Measurements from ENCODE around the gene DPP10. TPM values are rescaled to one million over a fixed set of nuclear protein-coding genes. Genes with fewer than 3 reads are reported as not detected.

The DPP10 gene
- total RNA-seq, 2 donors from 2014 or later: not detected

- Histone ChIP-seq H3K9me3 (no peaks in the 10 kb centered on the region), H3K27me3 (replicated peaks; ENCODE audit: insufficient read depth) (no peaks in the 10 kb centered on the region), H3K4me3 (no peak overlapping the region), H3K27ac (no peak overlapping the region), H3K4me1 (ENCODE audit: control insufficient read depth in 1 of 2, low read depth in 2 of 2) (no peaks in the 10 kb centered on the region), H3K36me3 (no peaks in the 10 kb centered on the region)
- DNase-seq (ENCODE audit: low spot score) (no peak), ATAC-seq (ENCODE audit: insufficient number of reproducible peaks, low FRiP score, low read depth) (no peak)
- TF ChIP-seq CTCF (IDR thresholded peaks at IDR 0.05): no peak
Observed at GRCh38 chr2:115169814-115170213, 727.4 kb downstream of the DPP10 start.

GRCh38 chr2:115171751-115172150 lies 729.3 kb downstream of the DPP10 start:
- no peak for TF ChIP-seq CTCF (IDR thresholded peaks at IDR 0.05)
- Histone ChIP-seq H3K27ac (no peak overlapping the region), H3K4me3 (no peak overlapping the region), H3K36me3 (no peaks in the 10 kb centered on the region), H3K27me3 (replicated peaks; ENCODE audit: insufficient read depth) (no peaks in the 10 kb centered on the region), H3K9me3 (no peaks in the 10 kb centered on the region), H3K4me1 (ENCODE audit: control insufficient read depth in 1 of 2, low read depth in 2 of 2) (no peaks in the 10 kb centered on the region)
- DNase-seq (ENCODE audit: low spot score): no peak
- no peak for ATAC-seq (ENCODE audit: insufficient number of reproducible peaks, low FRiP score, low read depth)

- DNase-seq (ENCODE audit: low spot score) (no peak), ATAC-seq (ENCODE audit: insufficient number of reproducible peaks, low FRiP score, low read depth) (no peak)
- TF ChIP-seq CTCF (IDR thresholded peaks at IDR 0.05): no peak
Observed at GRCh38 chr2:115174651-115175050, 732.2 kb downstream of the DPP10 start.

GRCh38 chr2:115183144-115183543 lies 740.7 kb downstream of the DPP10 start:
- H3K27me3 ChIP-seq (replicated peaks; ENCODE audit: insufficient read depth): no peaks in the 10 kb centered on the region
- H3K4me1 ChIP-seq (ENCODE audit: control insufficient read depth in 1 of 2, low read depth in 2 of 2): no peaks in the 10 kb centered on the region
- TF ChIP-seq CTCF (IDR thresholded peaks at IDR 0.05): no peak
- no peaks in the 10 kb centered on the region for H3K36me3 ChIP-seq
- no peak for DNase-seq (ENCODE audit: low spot score)
- H3K4me3 ChIP-seq: no peak overlapping the region
- ATAC-seq (ENCODE audit: insufficient number of reproducible peaks, low FRiP score, low read depth): no peak
- no peaks in the 10 kb centered on the region for H3K9me3 ChIP-seq
- no peak overlapping the region for H3K27ac ChIP-seq

More at GRCh38 chr2:115174651-115175050, 732.2 kb downstream of the DPP10 start:
- Histone ChIP-seq H3K36me3 (no peaks in the 10 kb centered on the region), H3K27me3 (replicated peaks; ENCODE audit: insufficient read depth) (no peaks in the 10 kb centered on the region), H3K4me3 (no peak overlapping the region), H3K4me1 (ENCODE audit: control insufficient read depth in 1 of 2, low read depth in 2 of 2) (no peaks in the 10 kb centered on the region), H3K9me3 (no peaks in the 10 kb centered on the region), H3K27ac (no peak overlapping the region)

GRCh38 chr2:115190459-115190858 lies 748.0 kb downstream of the DPP10 start:
- Histone ChIP-seq H3K36me3 (no peaks in the 10 kb centered on the region), H3K27ac (no peak overlapping the region), H3K4me3 (no peak overlapping the region), H3K9me3 (no peaks in the 10 kb centered on the region), H3K27me3 (replicated peaks; ENCODE audit: insufficient read depth) (no peaks in the 10 kb centered on the region), H3K4me1 (ENCODE audit: control insufficient read depth in 1 of 2, low read depth in 2 of 2) (no peaks in the 10 kb centered on the region)
- no peak for DNase-seq (ENCODE audit: low spot score)
- no peak for TF ChIP-seq CTCF (IDR thresholded peaks at IDR 0.05)
- no peak for ATAC-seq (ENCODE audit: insufficient number of reproducible peaks, low FRiP score, low read depth)
